Calu3 (cell line): Measurements from ENCODE around the gene ILRUN. TPM values are rescaled to one million over a fixed set of nuclear protein-coding genes. Genes with fewer than 3 reads are reported as not detected.

Experiments used
- BruUV-seq: library from RNA; stranded (reverse); fragments of 400-500 nt; replicated peaks from 2 replicates; lab custom pipeline; 2021; lab: Mats Ljungman, UMichigan
- CTCF ChIA-PET: fragments of 300-600 bp; sonication (Branson Sonifier 250); formaldehyde crosslinking; loops from one replicate; lab custom pipeline; 2022; ENCODE audit warnings: antibody characterized with exemption; lab: Charles Lee
- DNase-seq: peaks from one replicate; pipeline ENCODE4 v3.0.0; 2022
- H3K27ac Mint-ChIP-seq: one replicate; pipeline ENCODE4 v1.8.0; 2022; ENCODE audit warnings: mixed read lengths; ENCODE audit not compliant: unreplicated experiment
- H3K27me3 Mint-ChIP-seq: one replicate; pipeline ENCODE4 v1.8.0; 2022; ENCODE audit warnings: mixed read lengths; ENCODE audit not compliant: unreplicated experiment
- H3K36me3 Mint-ChIP-seq: one replicate; pipeline ENCODE4 v1.8.0; 2022; ENCODE audit warnings: mild to moderate bottlenecking, moderate library complexity, mixed read lengths; ENCODE audit not compliant: insufficient read depth, unreplicated experiment
- H3K4me1 Mint-ChIP-seq: one replicate; pipeline ENCODE4 v1.8.0; 2022; ENCODE audit warnings: mild to moderate bottlenecking, low read depth, mixed read lengths; ENCODE audit not compliant: unreplicated experiment
- H3K4me3 Mint-ChIP-seq: one replicate; pipeline ENCODE4 v1.8.0; 2022; ENCODE audit warnings: mild to moderate bottlenecking, low read depth, moderate library complexity, mixed read lengths; ENCODE audit not compliant: unreplicated experiment
- H3K9me3 Mint-ChIP-seq: one replicate; pipeline ENCODE4 v1.8.0; 2022; ENCODE audit warnings: low read depth, mixed read lengths; ENCODE audit not compliant: unreplicated experiment
- CTCF ChIP-seq: fragments of 200-600 bp; IDR thresholded peaks from one replicate; pipeline ENCODE4 v1.8.0; 2022; ENCODE audit warnings: antibody characterized with exemption; ENCODE audit not compliant: unreplicated experiment
- intact Hi-C: fragments of 100-400 bp; cut with micrococcal nuclease; formaldehyde crosslinking; loops from one replicate; pipeline ENCODE4 v1.10.0; 2022; ENCODE audit not compliant: unreplicated experiment
- total RNA-seq: library from RNA; stranded (reverse); gene quantifications from 2 replicates; pipeline ENCODE4 v1.2.3, GENCODE V29; 2022

ILRUN gene
- total RNA-seq, 1 experiment from 2014 or later: 137 TPM

DNA sequence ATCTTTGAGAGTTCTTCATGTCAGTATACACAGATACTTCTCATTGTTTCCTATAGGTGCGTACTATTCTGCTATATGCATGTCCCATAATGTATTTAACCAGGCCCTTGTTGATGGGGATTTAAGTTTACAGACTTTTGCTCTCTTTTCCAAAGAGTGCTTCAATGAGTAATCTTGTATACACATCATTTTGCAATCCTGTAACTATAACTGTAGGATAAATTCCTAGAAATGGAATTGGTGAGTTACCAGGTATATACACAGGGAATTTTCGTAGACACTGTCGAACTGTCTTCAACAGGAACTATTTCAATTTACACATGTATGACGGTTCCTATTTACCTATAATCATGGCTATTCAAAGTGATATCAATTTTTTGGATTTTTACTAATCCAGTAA, 45.5 kb upstream of the ILRUN start:
- no peaks in the 10 kb centered on the region for H3K9me3 Mint-ChIP-seq
- peaks cover 10% of the 10 kb centered on the region for H3K36me3 Mint-ChIP-seq
- H3K27me3 Mint-ChIP-seq: no peaks in the 10 kb centered on the region
- DNase-seq: no peak
- intact Hi-C loops: no loop called here
- H3K4me3 Mint-ChIP-seq: no peak overlapping the region
- CTCF ChIA-PET: interaction anchor here (0.7 kb wide), 1 partner anchor 9 kb away, joined by 3 read pairs; no protein-coding TSS in a partner anchor
- TF ChIP-seq CTCF: no peak
- no peak overlapping the region for H3K27ac Mint-ChIP-seq
- peaks cover 46% of the 10 kb centered on the region for H3K4me1 Mint-ChIP-seq
- BruUV-seq: no TSS peak

- CTCF ChIA-PET: interaction anchor here (0.7 to 1.1 kb wide), 3 partner anchors 12 to 157 kb away, joined by 3 to 5 read pairs (median 3); no protein-coding TSS in a partner anchor
- no peaks in the 10 kb centered on the region for H3K27me3 Mint-ChIP-seq
- H3K4me3 Mint-ChIP-seq: no peak overlapping the region
- no peak for TF ChIP-seq CTCF
- no peaks in the 10 kb centered on the region for H3K36me3 Mint-ChIP-seq
- no peak for DNase-seq
- intact Hi-C loops: no loop called here
- no peaks in the 10 kb centered on the region for H3K9me3 Mint-ChIP-seq
- H3K27ac Mint-ChIP-seq: no peak overlapping the region
- no TSS peak for BruUV-seq
- peaks cover 8% of the 10 kb centered on the region for H3K4me1 Mint-ChIP-seq
These were observed 40.3 kb upstream of the ILRUN start for GRCh38 chr6:34736823-34737222.

DNA sequence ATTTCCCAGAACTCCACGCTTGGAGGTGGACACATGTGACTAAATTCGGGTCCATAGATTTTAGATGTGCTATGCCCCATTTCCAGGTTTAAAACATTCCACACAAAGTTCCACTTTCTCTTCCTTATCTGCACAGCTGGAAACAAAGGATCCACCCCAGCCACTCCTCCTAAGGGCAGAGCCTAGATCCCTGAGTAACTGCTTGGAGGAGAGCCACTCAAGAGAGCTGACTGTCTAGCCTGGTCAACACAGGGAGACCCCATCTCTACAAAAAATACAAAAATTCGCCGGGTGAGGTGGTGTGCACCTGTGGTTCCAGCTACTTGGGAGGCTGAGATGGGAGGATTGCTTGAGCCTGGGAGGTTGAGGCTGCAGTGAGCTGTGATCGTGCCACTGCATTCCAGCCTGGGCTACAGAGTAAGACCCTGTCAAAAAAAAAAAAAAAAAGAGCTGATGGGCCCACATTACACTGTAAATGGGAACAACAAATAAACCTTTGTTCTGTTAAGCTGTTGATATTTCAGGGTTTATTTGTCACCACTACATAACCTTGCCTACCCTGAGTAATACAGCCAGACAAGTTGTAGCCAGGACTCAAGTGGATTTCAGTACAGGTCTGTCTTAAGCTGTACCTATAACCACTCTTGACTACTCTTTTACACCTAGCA, 35.0 kb upstream of the ILRUN start:
- no peak overlapping the region for H3K27ac Mint-ChIP-seq
- DNase-seq: no peak
- H3K36me3 Mint-ChIP-seq: no peaks in the 10 kb centered on the region
- TF ChIP-seq CTCF: no peak
- no peaks in the 10 kb centered on the region for H3K4me1 Mint-ChIP-seq
- no TSS peak for BruUV-seq
- intact Hi-C loops: no loop called here
- CTCF ChIA-PET: interaction anchor here (0.5 to 0.6 kb wide), 2 partner anchors 74 to 226 kb away, joined by 3 to 7 read pairs; no protein-coding TSS in a partner anchor
- H3K4me3 Mint-ChIP-seq: no peak overlapping the region
- H3K27me3 Mint-ChIP-seq: no peaks in the 10 kb centered on the region
- no peaks in the 10 kb centered on the region for H3K9me3 Mint-ChIP-seq

GRCh38 chr6:34729631-34730470, 33.3 kb upstream of the ILRUN start:
- Mint-ChIP-seq H3K9me3 (no peaks in the 10 kb centered on the region), H3K36me3 (no peaks in the 10 kb centered on the region), H3K27me3 (no peaks in the 10 kb centered on the region), H3K4me3 (no peak overlapping the region), H3K27ac (no peak overlapping the region), H3K4me1 (no peaks in the 10 kb centered on the region)
- intact Hi-C loops: no loop called here
- TF ChIP-seq CTCF: no peak
- BruUV-seq: no TSS peak
- no peak for DNase-seq
- CTCF ChIA-PET: interaction anchor here (0.6 kb wide), 1 partner anchor 30 kb away, joined by 4 read pairs; no protein-coding TSS in a partner anchor
